Fibroblast of lung (primary cell): Measurements from ENCODE around the gene RBM12. TPM values are rescaled to one million over a fixed set of nuclear protein-coding genes. Genes with fewer than 3 reads are reported as not detected.

ENCODE experiments used
- DNase-seq, 2 donors: peaks; one replicate each; pipeline versions ENCODE4 v3.0.0 to v3.0.0-alpha.2; 2010; ENCODE audit warnings: low read depth in 2 of 2
- H2AFZ ChIP-seq: 2 replicates; pipeline ENCODE4 v1.5.1; 2012; ENCODE audit warnings: low read length, control low read depth, inconsistent platforms
- H3K27ac ChIP-seq: 2 replicates; pipeline ENCODE4 v1.5.1; 2011; ENCODE audit warnings: low read length, control low read depth; ENCODE audit not compliant: insufficient read depth
- H3K27me3 ChIP-seq: 2 replicates; pipeline ENCODE4 v1.5.1; 2011; ENCODE audit warnings: mild to moderate bottlenecking, low read length; ENCODE audit not compliant: control insufficient read depth, insufficient read depth
- H3K36me3 ChIP-seq: 2 replicates; pipeline ENCODE4 v1.5.1; 2011; ENCODE audit warnings: low read length; ENCODE audit not compliant: control insufficient read depth, insufficient read depth
- H3K4me1 ChIP-seq: 2 replicates; pipeline ENCODE4 v1.5.1; 2011; ENCODE audit warnings: low read length; ENCODE audit not compliant: control insufficient read depth, insufficient read depth; ENCODE audit errors: extremely low read depth
- H3K4me2 ChIP-seq: 2 replicates; pipeline ENCODE4 v1.5.1; 2011; ENCODE audit warnings: low read length, control low read depth; ENCODE audit not compliant: insufficient read depth; ENCODE audit errors: extremely low read depth
- H3K4me3 ChIP-seq, 4 experiments: fragments of 200-600 bp in 1 of 4; sonication (generic) in 1 of 4; replicated peaks in 1 of 4; 2 replicates each; pipeline ENCODE4 v1.5.1; 2011 to 2016; ENCODE audit warnings: low read length in 4 of 4, low read depth in 3 of 4, mild to moderate bottlenecking in 3 of 4, control low read depth in 2 of 4, inconsistent platforms in 1 of 4, mixed read lengths in 1 of 4; ENCODE audit not compliant: insufficient read depth in 1 of 4; ENCODE audit errors: control extremely low read depth in 1 of 4
- H3K79me2 ChIP-seq: 2 replicates; pipeline ENCODE4 v1.5.1; 2012; ENCODE audit warnings: mild to moderate bottlenecking, low read length, inconsistent platforms; ENCODE audit not compliant: control insufficient read depth, insufficient read depth
- H3K9ac ChIP-seq: 2 replicates; pipeline ENCODE4 v1.5.1; 2011; ENCODE audit warnings: mild to moderate bottlenecking, low read length, control low read depth; ENCODE audit not compliant: insufficient read depth
- H3K9me3 ChIP-seq: 2 replicates; pipeline ENCODE4 v1.5.1; 2012; ENCODE audit warnings: low read depth, low read length; ENCODE audit not compliant: control insufficient read depth, insufficient read depth
- H4K20me1 ChIP-seq: 2 replicates; pipeline ENCODE4 v1.5.1; 2011; ENCODE audit warnings: low read length; ENCODE audit not compliant: control insufficient read depth, insufficient read depth; ENCODE audit errors: extremely low read depth
- EZH2 ChIP-seq: IDR thresholded peaks from 2 replicates; pipeline ENCODE4 v1.5.1; 2012; ENCODE audit warnings: low read length, control low read depth, mild to moderate bottlenecking; ENCODE audit errors: missing control alignments
- polyA plus RNA-seq, 2 donors: library from polyadenylated mRNA; depleted of rRNA in 1 of 2; stranded (reverse) in 1 of 2; unstranded in 1 of 2; fragments of >200 nt; gene quantifications; 2 replicates each; pipeline ENCODE4 v1.2.1, GENCODE V29; 2011 to 2012; ENCODE audit warnings: missing spikeins in 1 of 2
- total RNA-seq: library from RNA; depleted of rRNA; stranded (reverse); fragments of >200 nt; gene quantifications from 2 replicates; pipeline ENCODE4 v1.2.1, GENCODE V29; 2014
- TF ChIP-seq, protein P1 (sequence below), 2 donors: IDR thresholded peaks in 1 of 2; conservative IDR thresholded peaks in 1 of 2; 1 replicate in 1 of 2; 2 replicates in 1 of 2; pipeline ENCODE4 v1.5.1; 2011 to 2012; ENCODE audit warnings: low read length in 2 of 2, control low read depth in 1 of 2, inconsistent platforms in 1 of 2, low read depth in 1 of 2, mild to moderate bottlenecking in 1 of 2

RBM12 gene
- total and polyA plus RNA-seq, 2 donors (not counting 1 experiment from before 2014, with no cell fraction given): 29.9 to 109 TPM

GRCh38 chr20:35637276-35637675, 27.4 kb downstream of the RBM12 start:
- H3K4me2 ChIP-seq: no peak overlapping the region
- no peak overlapping the region for H3K9ac ChIP-seq
- H4K20me1 ChIP-seq: no peaks in the 10 kb centered on the region
- no peaks in the 10 kb centered on the region for H3K27me3 ChIP-seq
- no peaks in the 10 kb centered on the region for H3K36me3 ChIP-seq
- DNase-seq: no peak
- H2AFZ ChIP-seq: no peak overlapping the region
- no peaks in the 10 kb centered on the region for H3K9me3 ChIP-seq
- TF ChIP-seq, protein P1, sequence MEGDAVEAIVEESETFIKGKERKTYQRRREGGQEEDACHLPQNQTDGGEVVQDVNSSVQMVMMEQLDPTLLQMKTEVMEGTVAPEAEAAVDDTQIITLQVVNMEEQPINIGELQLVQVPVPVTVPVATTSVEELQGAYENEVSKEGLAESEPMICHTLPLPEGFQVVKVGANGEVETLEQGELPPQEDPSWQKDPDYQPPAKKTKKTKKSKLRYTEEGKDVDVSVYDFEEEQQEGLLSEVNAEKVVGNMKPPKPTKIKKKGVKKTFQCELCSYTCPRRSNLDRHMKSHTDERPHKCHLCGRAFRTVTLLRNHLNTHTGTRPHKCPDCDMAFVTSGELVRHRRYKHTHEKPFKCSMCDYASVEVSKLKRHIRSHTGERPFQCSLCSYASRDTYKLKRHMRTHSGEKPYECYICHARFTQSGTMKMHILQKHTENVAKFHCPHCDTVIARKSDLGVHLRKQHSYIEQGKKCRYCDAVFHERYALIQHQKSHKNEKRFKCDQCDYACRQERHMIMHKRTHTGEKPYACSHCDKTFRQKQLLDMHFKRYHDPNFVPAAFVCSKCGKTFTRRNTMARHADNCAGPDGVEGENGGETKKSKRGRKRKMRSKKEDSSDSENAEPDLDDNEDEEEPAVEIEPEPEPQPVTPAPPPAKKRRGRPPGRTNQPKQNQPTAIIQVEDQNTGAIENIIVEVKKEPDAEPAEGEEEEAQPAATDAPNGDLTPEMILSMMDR (conservative IDR thresholded peaks at IDR 0.05 in 1 of 2, IDR thresholded peaks at IDR 0.05 in 1 of 2; ENCODE audit: low read depth in 1 of 2, low read length in 2 of 2): no peak
- H3K79me2 ChIP-seq: peaks cover 35% of the 10 kb centered on the region
- H3K4me3 ChIP-seq: no peak overlapping the region
- no peak overlapping the region for H3K27ac ChIP-seq
- no peaks in the 10 kb centered on the region for H3K4me1 ChIP-seq

DNA sequence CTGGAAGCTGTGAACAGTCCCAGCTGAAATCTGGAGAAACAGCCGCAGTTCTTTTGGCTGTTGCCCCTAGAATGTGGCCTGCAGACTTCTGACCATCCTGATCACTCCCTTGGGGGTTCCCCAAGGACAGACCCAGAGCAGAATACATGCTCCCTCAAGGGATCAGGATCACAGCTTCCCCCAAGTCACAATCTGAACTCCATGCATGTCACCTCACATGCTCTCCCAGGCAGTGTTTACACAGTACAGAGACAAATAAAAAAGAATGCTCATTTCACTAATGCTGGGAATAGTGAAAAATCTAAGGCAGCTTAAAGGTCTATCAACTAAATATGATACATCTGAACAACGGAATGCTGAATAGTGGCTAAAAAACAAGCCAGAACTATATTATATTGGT, 28.6 kb downstream of the RBM12 start:
- Histone ChIP-seq H3K36me3 (peaks cover 2% of the 10 kb centered on the region), H3K4me2 (no peak overlapping the region), H3K79me2 (peaks cover 31% of the 10 kb centered on the region), H2AFZ (no peak overlapping the region), H3K27ac (no peak overlapping the region), H3K9ac (no peak overlapping the region), H3K4me3 (no peak overlapping the region), H3K9me3 (no peaks in the 10 kb centered on the region), H4K20me1 (no peaks in the 10 kb centered on the region), H3K27me3 (no peaks in the 10 kb centered on the region), H3K4me1 (no peaks in the 10 kb centered on the region)
- no peak for DNase-seq
- TF ChIP-seq EZH2: no peak
- TF ChIP-seq, protein P1 (conservative IDR thresholded peaks at IDR 0.05 in 1 of 2, IDR thresholded peaks at IDR 0.05 in 1 of 2; ENCODE audit: low read depth in 1 of 2, low read length in 2 of 2): no peak

GRCh38 chr20:35635652-35636051, 29.0 kb downstream of the RBM12 start:
- peak overlapping the region; percentile 1 for H3K27ac ChIP-seq
- H3K9me3 ChIP-seq: no peaks in the 10 kb centered on the region
- H3K4me3 ChIP-seq: no peak overlapping the region
- H4K20me1 ChIP-seq: no peaks in the 10 kb centered on the region
- peaks cover 7% of the 10 kb centered on the region for H3K36me3 ChIP-seq
- no peak for TF ChIP-seq EZH2
- TF ChIP-seq, protein P1 (conservative IDR thresholded peaks at IDR 0.05 in 1 of 2, IDR thresholded peaks at IDR 0.05 in 1 of 2; ENCODE audit: low read depth in 1 of 2, low read length in 2 of 2): no peak
- DNase-seq: no peak
- H3K4me1 ChIP-seq: no peaks in the 10 kb centered on the region
- no peak overlapping the region for H3K9ac ChIP-seq
- H2AFZ ChIP-seq: no peak overlapping the region
- peaks cover 30% of the 10 kb centered on the region for H3K79me2 ChIP-seq
- no peaks in the 10 kb centered on the region for H3K27me3 ChIP-seq
- no peak overlapping the region for H3K4me2 ChIP-seq
